Fibroblast of lung (primary cell): ENCODE data around the gene HOXD9. TPM values are rescaled to one million over a fixed set of nuclear protein-coding genes. Genes with fewer than 3 reads are reported as not detected.

Experiments used
- DNase-seq, 2 donors: peaks; one replicate each; pipeline versions ENCODE4 v3.0.0 to v3.0.0-alpha.2; 2010; ENCODE audit warnings: low read depth in 2 of 2
- H2AFZ ChIP-seq: 2 replicates; pipeline ENCODE4 v1.5.1; 2012; ENCODE audit warnings: low read length, control low read depth, inconsistent platforms
- H3K27ac ChIP-seq: 2 replicates; pipeline ENCODE4 v1.5.1; 2011; ENCODE audit warnings: low read length, control low read depth; ENCODE audit not compliant: insufficient read depth
- H3K27me3 ChIP-seq: 2 replicates; pipeline ENCODE4 v1.5.1; 2011; ENCODE audit warnings: mild to moderate bottlenecking, low read length; ENCODE audit not compliant: control insufficient read depth, insufficient read depth
- H3K36me3 ChIP-seq: 2 replicates; pipeline ENCODE4 v1.5.1; 2011; ENCODE audit warnings: low read length; ENCODE audit not compliant: control insufficient read depth, insufficient read depth
- H3K4me1 ChIP-seq: 2 replicates; pipeline ENCODE4 v1.5.1; 2011; ENCODE audit warnings: low read length; ENCODE audit not compliant: control insufficient read depth, insufficient read depth; ENCODE audit errors: extremely low read depth
- H3K4me2 ChIP-seq: 2 replicates; pipeline ENCODE4 v1.5.1; 2011; ENCODE audit warnings: low read length, control low read depth; ENCODE audit not compliant: insufficient read depth; ENCODE audit errors: extremely low read depth
- H3K4me3 ChIP-seq, 4 experiments: fragments of 200-600 bp in 1 of 4; sonication (generic) in 1 of 4; replicated peaks in 1 of 4; 2 replicates each; pipeline ENCODE4 v1.5.1; 2011 to 2016; ENCODE audit warnings: low read length in 4 of 4, low read depth in 3 of 4, mild to moderate bottlenecking in 3 of 4, control low read depth in 2 of 4, inconsistent platforms in 1 of 4, mixed read lengths in 1 of 4; ENCODE audit not compliant: insufficient read depth in 1 of 4; ENCODE audit errors: control extremely low read depth in 1 of 4
- H3K79me2 ChIP-seq: 2 replicates; pipeline ENCODE4 v1.5.1; 2012; ENCODE audit warnings: mild to moderate bottlenecking, low read length, inconsistent platforms; ENCODE audit not compliant: control insufficient read depth, insufficient read depth
- H3K9ac ChIP-seq: 2 replicates; pipeline ENCODE4 v1.5.1; 2011; ENCODE audit warnings: mild to moderate bottlenecking, low read length, control low read depth; ENCODE audit not compliant: insufficient read depth
- H3K9me3 ChIP-seq: 2 replicates; pipeline ENCODE4 v1.5.1; 2012; ENCODE audit warnings: low read depth, low read length; ENCODE audit not compliant: control insufficient read depth, insufficient read depth
- H4K20me1 ChIP-seq: 2 replicates; pipeline ENCODE4 v1.5.1; 2011; ENCODE audit warnings: low read length; ENCODE audit not compliant: control insufficient read depth, insufficient read depth; ENCODE audit errors: extremely low read depth
- EZH2 ChIP-seq: IDR thresholded peaks from 2 replicates; pipeline ENCODE4 v1.5.1; 2012; ENCODE audit warnings: low read length, control low read depth, mild to moderate bottlenecking; ENCODE audit errors: missing control alignments
- polyA plus RNA-seq, 2 donors: library from polyadenylated mRNA; depleted of rRNA in 1 of 2; stranded (reverse) in 1 of 2; unstranded in 1 of 2; fragments of >200 nt; gene quantifications; 2 replicates each; pipeline ENCODE4 v1.2.1, GENCODE V29; 2011 to 2012; ENCODE audit warnings: missing spikeins in 1 of 2
- total RNA-seq: library from RNA; depleted of rRNA; stranded (reverse); fragments of >200 nt; gene quantifications from 2 replicates; pipeline ENCODE4 v1.2.1, GENCODE V29; 2014
- TF ChIP-seq, protein P1 (sequence below), 2 donors: IDR thresholded peaks in 1 of 2; conservative IDR thresholded peaks in 1 of 2; 1 replicate in 1 of 2; 2 replicates in 1 of 2; pipeline ENCODE4 v1.5.1; 2011 to 2012; ENCODE audit warnings: low read length in 2 of 2, control low read depth in 1 of 2, inconsistent platforms in 1 of 2, low read depth in 1 of 2, mild to moderate bottlenecking in 1 of 2

HOXD9 gene
- total and polyA plus RNA-seq, 2 donors (not counting 1 experiment from before 2014, with no cell fraction given): not detected

DNA sequence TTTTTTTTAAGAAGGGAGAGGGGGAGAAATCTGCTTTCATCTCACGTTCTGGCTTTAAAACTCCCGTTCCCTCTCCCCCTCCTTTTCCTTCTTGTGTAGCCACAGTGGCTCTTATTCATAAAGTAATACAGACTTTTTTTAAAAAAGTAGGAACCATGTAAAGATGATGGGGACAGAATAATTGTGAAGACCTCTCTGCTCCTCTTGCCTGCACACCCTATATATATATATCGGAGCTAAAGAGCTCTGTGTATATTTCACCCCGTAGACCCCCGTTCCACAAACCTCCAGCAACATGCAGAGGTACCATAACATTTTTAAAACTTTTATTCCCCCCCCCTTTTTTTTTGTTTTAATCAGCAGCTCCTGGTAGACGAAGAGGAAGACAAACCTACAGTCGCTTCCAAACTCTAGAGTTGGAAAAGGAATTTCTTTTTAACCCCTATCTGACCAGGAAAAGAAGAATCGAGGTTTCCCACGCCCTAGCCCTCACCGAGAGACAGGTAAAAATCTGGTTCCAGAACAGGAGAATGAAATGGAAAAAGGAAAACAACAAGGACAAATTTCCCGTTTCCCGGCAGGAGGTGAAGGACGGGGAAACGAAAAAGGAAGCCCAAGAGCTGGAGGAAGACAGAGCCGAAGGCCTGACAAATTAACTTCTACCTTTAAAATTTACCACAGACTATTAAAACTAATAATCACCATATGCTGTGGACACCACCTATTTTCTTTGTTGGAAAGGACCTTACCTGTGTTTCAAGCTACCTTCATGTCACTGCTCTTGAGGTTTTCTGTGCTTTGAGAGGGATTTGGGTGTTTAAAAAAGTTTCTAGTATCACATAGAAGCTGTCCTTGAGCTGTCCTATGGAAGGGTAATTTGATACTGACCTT is 8.7 kb downstream of the HOXD9 start:
- Histone ChIP-seq H2AFZ (no peak overlapping the region), H3K4me3 (no peak overlapping the region), H4K20me1 (no peaks in the 10 kb centered on the region), H3K4me1 (no peaks in the 10 kb centered on the region), H3K4me2 (no peak overlapping the region), H3K27ac (no peak overlapping the region), H3K9ac (no peak overlapping the region), H3K36me3 (no peaks in the 10 kb centered on the region), H3K27me3 (peaks cover 73% of the 10 kb centered on the region), H3K79me2 (no peaks in the 10 kb centered on the region), H3K9me3 (no peaks in the 10 kb centered on the region)
- DNase-seq: no peak
- TF ChIP-seq, protein P1, sequence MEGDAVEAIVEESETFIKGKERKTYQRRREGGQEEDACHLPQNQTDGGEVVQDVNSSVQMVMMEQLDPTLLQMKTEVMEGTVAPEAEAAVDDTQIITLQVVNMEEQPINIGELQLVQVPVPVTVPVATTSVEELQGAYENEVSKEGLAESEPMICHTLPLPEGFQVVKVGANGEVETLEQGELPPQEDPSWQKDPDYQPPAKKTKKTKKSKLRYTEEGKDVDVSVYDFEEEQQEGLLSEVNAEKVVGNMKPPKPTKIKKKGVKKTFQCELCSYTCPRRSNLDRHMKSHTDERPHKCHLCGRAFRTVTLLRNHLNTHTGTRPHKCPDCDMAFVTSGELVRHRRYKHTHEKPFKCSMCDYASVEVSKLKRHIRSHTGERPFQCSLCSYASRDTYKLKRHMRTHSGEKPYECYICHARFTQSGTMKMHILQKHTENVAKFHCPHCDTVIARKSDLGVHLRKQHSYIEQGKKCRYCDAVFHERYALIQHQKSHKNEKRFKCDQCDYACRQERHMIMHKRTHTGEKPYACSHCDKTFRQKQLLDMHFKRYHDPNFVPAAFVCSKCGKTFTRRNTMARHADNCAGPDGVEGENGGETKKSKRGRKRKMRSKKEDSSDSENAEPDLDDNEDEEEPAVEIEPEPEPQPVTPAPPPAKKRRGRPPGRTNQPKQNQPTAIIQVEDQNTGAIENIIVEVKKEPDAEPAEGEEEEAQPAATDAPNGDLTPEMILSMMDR (conservative IDR thresholded peaks at IDR 0.05 in 1 of 2, IDR thresholded peaks at IDR 0.05 in 1 of 2; ENCODE audit: low read depth in 1 of 2, low read length in 2 of 2): no peak
- no peak for TF ChIP-seq EZH2

DNA sequence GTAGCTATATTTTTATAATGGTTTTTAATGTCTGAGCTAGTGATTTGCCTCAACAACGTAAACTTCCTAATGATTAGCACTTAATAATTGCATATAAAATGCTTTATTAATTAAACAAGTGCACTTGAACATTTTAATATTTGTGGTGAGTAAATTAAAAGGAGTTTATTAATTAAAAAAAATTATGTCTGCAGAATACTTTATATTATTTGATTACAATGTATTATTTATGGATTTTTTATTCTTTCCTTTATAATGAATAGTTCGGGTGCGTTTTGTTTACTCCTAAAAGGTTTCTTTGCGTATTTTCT is 9.3 kb downstream of the HOXD9 start:
- H3K27ac ChIP-seq: no peak overlapping the region
- no peak overlapping the region for H2AFZ ChIP-seq
- H3K4me2 ChIP-seq: peak overlapping the region; percentile 15
- no peak overlapping the region for H3K9ac ChIP-seq
- DNase-seq: no peak
- no peaks in the 10 kb centered on the region for H3K79me2 ChIP-seq
- TF ChIP-seq, protein P1 (conservative IDR thresholded peaks at IDR 0.05 in 1 of 2, IDR thresholded peaks at IDR 0.05 in 1 of 2; ENCODE audit: low read depth in 1 of 2, low read length in 2 of 2): no peak
- TF ChIP-seq EZH2: no peak
- H3K4me1 ChIP-seq: no peaks in the 10 kb centered on the region
- no peaks in the 10 kb centered on the region for H4K20me1 ChIP-seq
- H3K27me3 ChIP-seq: peaks cover 76% of the 10 kb centered on the region
- peak overlapping the region in 1 of 4 experiments; percentile 47 for H3K4me3 ChIP-seq
- H3K9me3 ChIP-seq: no peaks in the 10 kb centered on the region
- H3K36me3 ChIP-seq: no peaks in the 10 kb centered on the region

DNA sequence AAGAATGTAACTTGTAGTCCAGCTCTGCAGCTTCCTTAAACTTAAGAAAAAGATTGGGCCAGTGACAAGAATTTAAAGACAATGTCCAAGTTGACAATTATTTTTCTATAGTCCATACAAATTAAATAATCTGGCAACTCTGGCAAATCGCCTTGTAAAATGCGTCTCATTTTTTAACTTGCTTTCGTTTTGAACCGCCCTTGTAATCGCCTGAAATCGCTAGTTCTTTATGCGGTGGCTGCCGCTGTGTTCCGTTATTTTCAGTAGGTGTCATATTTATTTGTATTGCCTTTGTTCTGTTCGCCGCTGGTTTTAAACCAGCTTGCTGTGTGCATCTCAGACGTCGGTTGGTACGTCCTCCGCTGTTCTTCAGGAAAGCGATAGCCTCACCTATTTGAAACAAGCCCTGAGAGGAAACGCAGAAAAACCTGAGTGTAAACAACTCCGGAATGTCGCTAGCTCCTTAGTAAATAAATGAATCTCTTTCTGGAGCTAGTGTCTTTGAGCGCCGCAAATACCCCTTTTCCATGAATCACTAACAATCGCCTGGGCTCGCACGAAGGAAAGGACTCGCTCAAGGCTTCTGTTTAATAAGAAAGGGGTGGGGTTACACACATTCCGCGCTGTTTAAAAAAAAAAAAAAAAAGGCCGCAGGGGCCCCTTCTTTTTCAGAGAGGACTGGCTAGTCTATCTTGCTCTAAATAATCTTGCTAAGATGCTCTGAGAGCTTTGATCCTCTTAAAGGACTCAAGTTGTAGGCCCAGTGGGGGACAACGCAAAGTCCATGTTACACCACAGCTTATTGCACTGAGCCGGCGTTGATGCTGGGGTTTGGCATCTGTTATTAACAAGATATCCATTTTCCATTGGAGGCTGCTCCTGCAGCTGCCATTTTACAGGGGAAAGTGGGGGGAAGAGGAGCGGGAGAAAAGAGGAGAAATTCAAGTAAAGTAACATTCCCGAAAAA is 10.0 kb downstream of the HOXD9 start:
- H2AFZ ChIP-seq: no peak overlapping the region
- H3K79me2 ChIP-seq: no peaks in the 10 kb centered on the region
- peak overlapping the region; percentile 58 for H3K4me2 ChIP-seq
- H3K9ac ChIP-seq: no peak overlapping the region
- DNase-seq: peak in 1 of 2 donors; percentile 47
- H3K27me3 ChIP-seq: peaks cover 83% of the 10 kb centered on the region
- peak; percentile 73 for TF ChIP-seq EZH2
- TF ChIP-seq, protein P1 (conservative IDR thresholded peaks at IDR 0.05 in 1 of 2, IDR thresholded peaks at IDR 0.05 in 1 of 2; ENCODE audit: low read depth in 1 of 2, low read length in 2 of 2): no peak
- H4K20me1 ChIP-seq: no peaks in the 10 kb centered on the region
- H3K9me3 ChIP-seq: no peaks in the 10 kb centered on the region
- H3K4me3 ChIP-seq: peak overlapping the region in 2 of 4 experiments; percentile 23 to 47
- H3K36me3 ChIP-seq: no peaks in the 10 kb centered on the region
- H3K4me1 ChIP-seq: no peaks in the 10 kb centered on the region
- H3K27ac ChIP-seq: no peak overlapping the region
